Measurements from ENCODE around the gene HYI. TPM values are rescaled to one million over a fixed set of nuclear protein-coding genes. Genes with fewer than 3 reads are reported as not detected.
"Not testable (repeated sequence)": the region's sequence is repeated elsewhere in the genome, so short reads cannot be mapped to it uniquely, and the experiment has no call there.

The HYI gene
- total RNA-seq = 10 to 100 TPM in 3 of 4 donors, 1 to 10 TPM in 1; 7.0 to 30.9 (median 14.7) TPM

GRCh38 chr1:43453442-43454269, at the start of gene HYI:
Gene HYI (minus strand): TSS chr1:43453931. CDS start chr1:43453793, 138 bp downstream.
- intact Hi-C loops (cut with DNase I) = no loop called here
- 0% methylated on average over 22 to 27 of the region's 87 CpGs for WGBS, 2 donors

GRCh38 chr1:43501806-43502205, 48.1 kb upstream of the HYI start:
- H3K4me1 ChIP-seq; H3K27ac ChIP-seq; H3K4me3 ChIP-seq; intact Hi-C loops (cut with DNase I); H3K9me3 ChIP-seq; H3K36me3 ChIP-seq; DNase-seq; H3K27me3 ChIP-seq: not testable (repeated sequence)
- no CpG with 5 or more reads among the region's 33 CpGs for WGBS, 2 donors

More at GRCh38 chr1:43453442-43454269, at the start of gene HYI:
- Histone ChIP-seq H3K4me1 (peaks cover 8 to 31% (median 11%) of the 10 kb centered on the region in 3 donors), H3K9me3 (no peaks in the 10 kb centered on the region), H3K36me3 (peaks cover 14 to 39% (median 18%) of the 10 kb centered on the region in 3 donors), H3K4me3 (peak within 1 kb of the TSS; percentile 47 to 81 (median 60)), H3K27ac (peak within 1 kb of the TSS; percentile 85 to 94 (median 89)), H3K27me3 (no peaks in the 10 kb centered on the region)
- DNase-seq = no peak
- no peak for TF ChIP-seq CTCF (IDR thresholded peaks at IDR 0.05)
- TF ChIP-seq POLR2A (IDR thresholded peaks at IDR 0.05) = peak in 2 of 4 donors; percentile 14 to 33

- Histone ChIP-seq H3K36me3 (no peaks in the 10 kb centered on the region), H3K27me3 (no peaks in the 10 kb centered on the region), H3K27ac (no peak overlapping the region), H3K4me1 (no peaks in the 10 kb centered on the region), H3K9me3 (no peaks in the 10 kb centered on the region), H3K4me3 (no peak overlapping the region)
- intact Hi-C loops (cut with DNase I) = no loop called here
- no peak for TF ChIP-seq POLR2A (IDR thresholded peaks at IDR 0.05)
- no peak for TF ChIP-seq CTCF (IDR thresholded peaks at IDR 0.05)
- DNase-seq = no peak
- 65 to 83% methylated on average over 6 of the region's 6 CpGs for WGBS, 2 donors
These were observed 46.2 kb upstream of the HYI start for GRCh38 chr1:43499898-43500297.

GRCh38 chr1:43495204-43495603, 41.5 kb upstream of the HYI start:
- H3K27me3 ChIP-seq = no peaks in the 10 kb centered on the region
- DNase-seq = no peak
- peaks cover 0 to 21% (median 0%) of the 10 kb centered on the region in 3 donors for H3K4me1 ChIP-seq
- 88 to 98% methylated on average over 7 of the region's 7 CpGs for WGBS, 2 donors
- TF ChIP-seq POLR2A (IDR thresholded peaks at IDR 0.05) (no peak), CTCF (IDR thresholded peaks at IDR 0.05) (no peak)
- no peak overlapping the region for H3K27ac ChIP-seq
- no peaks in the 10 kb centered on the region for H3K36me3 ChIP-seq
- intact Hi-C loops (cut with DNase I) = no loop called here
- H3K9me3 ChIP-seq = peaks cover 0 to 4% (median 0%) of the 10 kb centered on the region in 3 donors
- H3K4me3 ChIP-seq = no peak overlapping the region

- no peak overlapping the region for H3K4me3 ChIP-seq
- WGBS, 2 donors = 32 to 45% methylated on average over 11 of the region's 11 CpGs
- intact Hi-C loops (cut with DNase I) = no loop called here
- no peaks in the 10 kb centered on the region for H3K36me3 ChIP-seq
- H3K27me3 ChIP-seq = no peaks in the 10 kb centered on the region
- H3K4me1 ChIP-seq = peaks cover 0 to 21% (median 0%) of the 10 kb centered on the region in 3 donors
- TF ChIP-seq CTCF (IDR thresholded peaks at IDR 0.05) (no peak), POLR2A (IDR thresholded peaks at IDR 0.05) (no peak)
- no peak overlapping the region for H3K27ac ChIP-seq
- DNase-seq = no peak
- peaks cover 0 to 5% (median 0%) of the 10 kb centered on the region in 3 donors for H3K9me3 ChIP-seq
These were observed 40.1 kb upstream of the HYI start for GRCh38 chr1:43493661-43494450.
